ENCODE measurements around the gene FOXJ2. TPM values are rescaled to one million over a fixed set of nuclear protein-coding genes. Genes with fewer than 3 reads are reported as not detected.
A peak's percentile ranks its signal among the peaks of the same experiment; 100 is the strongest.
"Not testable (repeated sequence)": the region's sequence is repeated elsewhere in the genome, so short reads cannot be mapped to it uniquely, and the experiment has no call there.

FOXJ2 gene
- total RNA-seq (ENCODE audit: low replicate concordance) = 6.8 and 7.4 TPM in 2 replicates

GRCh38 chr12:8032242-8033152 lies at the start of gene FOXJ2:
TSS of gene FOXJ2 (plus strand) at chr12:8032716. CDS start at chr12:8039833, 7,117 bp downstream.
- Histone ChIP-seq H3K9me3 (ENCODE audit: low read depth) (no peaks in the 10 kb centered on the region), H3K27me3 (no peaks in the 10 kb centered on the region), H4K20me1 (ENCODE audit: low read depth) (peaks cover 11% of the 10 kb centered on the region), H3K9ac (peak within 1 kb of the TSS; percentile 80), H3F3A (ENCODE audit: low read depth) (peaks cover 29% of the 10 kb centered on the region), H3K36me3 (no peaks in the 10 kb centered on the region), H3K4me1 (peaks cover 19% of the 10 kb centered on the region), H3K4me2 (peak within 1 kb of the TSS; percentile 83), H3K79me2 (ENCODE audit: low read depth) (peaks cover 8% of the 10 kb centered on the region), H2AFZ (replicated peaks) (peak within 1 kb of the TSS; percentile 96), H3K27ac (no peak within 1 kb of the TSS), H3K4me3 (peak within 1 kb of the TSS; percentile 98)
- Mint-ChIP-seq H3K36me3 (peaks cover 5% of the 10 kb centered on the region), H3K4me1 (peaks cover 33% of the 10 kb centered on the region), H3K4me3 (peak within 1 kb of the TSS; percentile 91), H3K27me3 (ENCODE audit: insufficient read depth, low read depth) (no peaks in the 10 kb centered on the region), H3K27ac (peak within 1 kb of the TSS; percentile 69), H3K9me3 (no peaks in the 10 kb centered on the region)
- TF ChIP-seq CTCF (IDR thresholded peaks at IDR 0.05) (peak; percentile 38), EZH2phosphoT487 (IDR thresholded peaks at IDR 0.05) (peak; percentile 27), EZH2 (IDR thresholded peaks at IDR 0.05) (peak; percentile 36)
- DNase-seq (ENCODE audit: low spot score) = peak; percentile 90

GRCh38 chr12:7983019-7983418 lies 49.5 kb upstream of the FOXJ2 start:
- H4K20me1 ChIP-seq (ENCODE audit: low read depth); H3K27ac Mint-ChIP-seq; H3K27me3 ChIP-seq; H3K79me2 ChIP-seq (ENCODE audit: low read depth); H3K9me3 ChIP-seq (ENCODE audit: low read depth); H3F3A ChIP-seq (ENCODE audit: low read depth); H3K27me3 Mint-ChIP-seq (ENCODE audit: insufficient read depth, low read depth); DNase-seq (ENCODE audit: low spot score); H3K9ac ChIP-seq; H3K4me3 ChIP-seq; H2AFZ ChIP-seq (replicated peaks); H3K36me3 Mint-ChIP-seq; H3K36me3 ChIP-seq; H3K4me3 Mint-ChIP-seq; H3K9me3 Mint-ChIP-seq: not testable (repeated sequence)
- peak overlapping the region; percentile 61 for H3K27ac ChIP-seq
- H3K4me2 ChIP-seq = peak overlapping the region; percentile 37
- H3K4me1 ChIP-seq = peaks cover 21% of the 10 kb centered on the region
- H3K4me1 Mint-ChIP-seq = peaks cover 21% of the 10 kb centered on the region

GRCh38 chr12:7983460-7983859 lies 49.1 kb upstream of the FOXJ2 start:
- not testable (repeated sequence) for H3F3A ChIP-seq (ENCODE audit: low read depth); H3K27me3 ChIP-seq; H2AFZ ChIP-seq (replicated peaks); H3K27me3 Mint-ChIP-seq (ENCODE audit: insufficient read depth, low read depth); H4K20me1 ChIP-seq (ENCODE audit: low read depth); H3K9ac ChIP-seq; DNase-seq (ENCODE audit: low spot score); H3K4me3 ChIP-seq; H3K4me2 ChIP-seq; H3K79me2 ChIP-seq (ENCODE audit: low read depth); H3K4me3 Mint-ChIP-seq; H3K36me3 ChIP-seq; H3K9me3 Mint-ChIP-seq; H3K36me3 Mint-ChIP-seq; H3K9me3 ChIP-seq (ENCODE audit: low read depth)
- peaks cover 17% of the 10 kb centered on the region for H3K4me1 Mint-ChIP-seq
- Histone ChIP-seq H3K27ac (peak overlapping the region; percentile 70), H3K4me1 (peaks cover 21% of the 10 kb centered on the region)
- H3K27ac Mint-ChIP-seq = peak overlapping the region; percentile 76

- Mint-ChIP-seq H3K9me3 (no peaks in the 10 kb centered on the region), H3K36me3 (no peaks in the 10 kb centered on the region), H3K4me1 (peaks cover 17% of the 10 kb centered on the region), H3K27ac (no peak overlapping the region), H3K4me3 (no peak overlapping the region), H3K27me3 (ENCODE audit: insufficient read depth, low read depth) (peaks cover 2% of the 10 kb centered on the region)
- Histone ChIP-seq H3K27ac (no peak overlapping the region), H3K4me2 (no peak overlapping the region), H3K4me1 (peaks cover 21% of the 10 kb centered on the region), H3K36me3 (no peaks in the 10 kb centered on the region), H2AFZ (replicated peaks) (no peak overlapping the region), H3F3A (ENCODE audit: low read depth) (peaks cover 5% of the 10 kb centered on the region), H3K27me3 (no peaks in the 10 kb centered on the region), H3K79me2 (ENCODE audit: low read depth) (no peaks in the 10 kb centered on the region), H3K9me3 (ENCODE audit: low read depth) (no peaks in the 10 kb centered on the region), H3K4me3 (no peak overlapping the region), H3K9ac (no peak overlapping the region), H4K20me1 (ENCODE audit: low read depth) (no peaks in the 10 kb centered on the region)
- TF ChIP-seq EZH2 (IDR thresholded peaks at IDR 0.05) (no peak), EZH2phosphoT487 (IDR thresholded peaks at IDR 0.05) (no peak), CTCF (IDR thresholded peaks at IDR 0.05) (no peak)
- no peak for DNase-seq (ENCODE audit: low spot score)
Observed at GRCh38 chr12:7984900-7985299, 47.6 kb upstream of the FOXJ2 start.

Data from neural progenitor cell (in vitro differentiated cells).